OCI-LY3 (cell line): Measurements from ENCODE around the gene CFAP221.

Source experiments
- H2AFZ ChIP-seq: fragments of 200-600, 300-600 bp; shearing (Covaris generic); 2 replicates; pipeline ENCODE4 v1.6.0; 2014; ENCODE audit warnings: antibody characterized with exemption, low read depth, low read length
- H3K27ac ChIP-seq: fragments of 200-600, 300-600 bp; sonication (generic); 2 replicates; pipeline ENCODE4 v1.5.1; 2014; ENCODE audit warnings: mild to moderate bottlenecking, low read length, moderate library complexity, mixed read lengths
- H3K27me3 ChIP-seq: fragments of 200-600, 300-600 bp; sonication (generic); 2 replicates; pipeline ENCODE4 v1.6.1; 2014; ENCODE audit warnings: low read depth, low read length, mixed read lengths
- H3K36me3 ChIP-seq: fragments of 200-600, 300-600 bp; sonication (generic); replicated peaks from 2 replicates; pipeline ENCODE3; 2014; ENCODE audit warnings: low read depth, low read length, mixed read lengths
- H3K4me1 ChIP-seq: fragments of 300-600, 200-600 bp; sonication (generic); 2 replicates; pipeline ENCODE4 v1.6.1; 2014; ENCODE audit warnings: low read length, mixed read lengths
- H3K4me2 ChIP-seq: fragments of 200-600, 300-600 bp; sonication (generic); 2 replicates; pipeline ENCODE4 v1.6.1; 2014; ENCODE audit warnings: low read length, mixed read lengths
- H3K4me3 ChIP-seq: fragments of 300-600, 200-600 bp; sonication (generic); 2 replicates; pipeline ENCODE4 v1.5.1; 2014; ENCODE audit warnings: antibody characterized with exemption, mild to moderate bottlenecking, low read length, moderate library complexity
- H3K79me2 ChIP-seq: fragments of 300-600, 200-600 bp; shearing (Covaris generic); 2 replicates; pipeline ENCODE4 v1.6.1; 2014; ENCODE audit warnings: mild to moderate bottlenecking, low read length, mixed read lengths
- H3K9ac ChIP-seq: fragments of 300-600, 200-600 bp; shearing (Covaris generic); 2 replicates; pipeline ENCODE4 v1.6.0; 2014; ENCODE audit warnings: mild to moderate bottlenecking, low read length, moderate library complexity
- H3K9me3 ChIP-seq: fragments of 200-600, 300-600 bp; shearing (Covaris generic); 2 replicates; pipeline ENCODE4 v1.6.1; 2014; ENCODE audit warnings: low read length, mixed read lengths; ENCODE audit not compliant: insufficient read depth
- H4K20me1 ChIP-seq: fragments of 200-600, 300-600 bp; sonication (generic); 2 replicates; pipeline ENCODE4 v1.6.1; 2016; ENCODE audit warnings: low read length, mixed read lengths; ENCODE audit not compliant: insufficient read depth
- CTCF ChIP-seq: fragments of 200-600, 300-600 bp; sonication (generic); IDR thresholded peaks from 2 replicates; pipeline ENCODE4 v1.5.1; 2014; ENCODE audit warnings: antibody characterized with exemption, low read length, low read depth
- EZH2phosphoT487 ChIP-seq: fragments of 200-600 bp; shearing (Covaris generic); IDR thresholded peaks from 2 replicates; pipeline ENCODE4 v1.6.1; 2018; ENCODE audit warnings: antibody characterized with exemption, mixed run types, low read depth

The CFAP221 gene

GRCh38 chr2:119638246-119638645 is 94.0 kb downstream of the CFAP221 start:
- Histone ChIP-seq H3K9me3 (no peaks in the 10 kb centered on the region), H2AFZ (no peak overlapping the region)

GRCh38 chr2:119638685-119639554 is 94.7 kb downstream of the CFAP221 start:
- Histone ChIP-seq H4K20me1 (no peaks in the 10 kb centered on the region), H3K9ac (no peak overlapping the region), H3K4me3 (no peak overlapping the region), H3K27me3 (0 out of 2 replicates have a peak, but pooled peaks cover 10% of the 10 kb centered on the region), H3K27ac (no peak overlapping the region), H3K79me2 (no peaks in the 10 kb centered on the region), H3K36me3 (no peaks in the 10 kb centered on the region), H3K4me2 (no peak overlapping the region), H2AFZ (no peak overlapping the region), H3K4me1 (peaks cover 8% of the 10 kb centered on the region), H3K9me3 (no peaks in the 10 kb centered on the region)
- no peak for TF ChIP-seq CTCF
- no peak for TF ChIP-seq EZH2phosphoT487

More at GRCh38 chr2:119638246-119638645, 94.0 kb downstream of the CFAP221 start:
- Histone ChIP-seq H3K27me3 (0 out of 2 replicates have a peak, but pooled peaks cover 10% of the 10 kb centered on the region), H3K36me3 (no peaks in the 10 kb centered on the region), H4K20me1 (no peaks in the 10 kb centered on the region), H3K4me1 (peaks cover 8% of the 10 kb centered on the region), H3K79me2 (no peaks in the 10 kb centered on the region), H3K4me2 (no peak overlapping the region), H3K27ac (no peak overlapping the region), H3K9ac (no peak overlapping the region), H3K4me3 (no peak overlapping the region)
- TF ChIP-seq CTCF: no peak
- no peak for TF ChIP-seq EZH2phosphoT487

GRCh38 chr2:119641562-119642258 is 97.5 kb downstream of the CFAP221 start:
- Histone ChIP-seq H3K4me1 (peaks cover 16% of the 10 kb centered on the region), H4K20me1 (no peaks in the 10 kb centered on the region), H3K4me2 (peak overlapping the region; percentile 65), H3K79me2 (no peaks in the 10 kb centered on the region), H3K36me3 (no peaks in the 10 kb centered on the region), H3K9ac (no peak overlapping the region), H3K4me3 (peak overlapping the region; percentile 30), H3K27ac (no peak overlapping the region), H3K9me3 (no peaks in the 10 kb centered on the region), H3K27me3 (peaks cover 10% of the 10 kb centered on the region; the same call in 1 of the 2 replicates), H2AFZ (peak overlapping the region; percentile 29; the same call in 1 of the 2 replicates)
- TF ChIP-seq EZH2phosphoT487 (no peak), CTCF (peak; percentile 97)

- Histone ChIP-seq H2AFZ (no peak overlapping the region), H3K27me3 (peaks cover 10% of the 10 kb centered on the region; the same call in 1 of the 2 replicates), H3K4me2 (no peak overlapping the region), H3K27ac (no peak overlapping the region), H3K4me3 (no peak overlapping the region), H3K4me1 (peaks cover 34% of the 10 kb centered on the region), H3K36me3 (peaks cover 15% of the 10 kb centered on the region), H3K9me3 (peaks cover 14% of the 10 kb centered on the region), H4K20me1 (no peaks in the 10 kb centered on the region), H3K9ac (no peak overlapping the region), H3K79me2 (no peaks in the 10 kb centered on the region)
- TF ChIP-seq CTCF: no peak
- no peak for TF ChIP-seq EZH2phosphoT487
These were observed 99.9 kb downstream of the CFAP221 start for GRCh38 chr2:119644186-119644585.
